SK-N-SH treated with all-trans-retinoic acid at 6 μM for 48 hours (cell line): ENCODE results near the gene MAP3K20.

Source experiments
- ATAC-seq: fragments of 200-7000 bp; cut with Tn5 transposase; 3 replicates; pipeline ENCODE4 v1.9.1; 2020; ENCODE audit warnings: mild to moderate bottlenecking, moderate library complexity
- ARNTL ChIP-seq: fragments of 450-650 bp; formaldehyde crosslinking; IDR thresholded peaks from 2 replicates; pipeline ENCODE4 v1.5.0; 2020; ENCODE audit warnings: low read depth, mild to moderate bottlenecking, moderate library complexity, borderline replicate concordance
- BACH2 ChIP-seq: fragments of 250-450 bp; sonication (Bioruptor Pico); IDR thresholded peaks from 2 replicates; pipeline ENCODE4 v1.9.0; 2021; ENCODE audit warnings: mild to moderate bottlenecking, borderline replicate concordance
- ESRRG ChIP-seq: fragments of 250-450 bp; sonication (Bioruptor Pico); IDR thresholded peaks from 2 replicates; pipeline ENCODE4 v1.6.1; 2021; ENCODE audit warnings: mild to moderate bottlenecking
- GLIS3 ChIP-seq: fragments of 250-450 bp; sonication (Bioruptor Pico); IDR thresholded peaks from 2 replicates; pipeline ENCODE4 v1.5.0; 2020; ENCODE audit warnings: mild to moderate bottlenecking, moderate library complexity
- ISL1 ChIP-seq: fragments of 250-450 bp; sonication (Bioruptor Pico); IDR thresholded peaks from 2 replicates; pipeline ENCODE4 v2.1.2; 2022; ENCODE audit warnings: mild to moderate bottlenecking, moderate library complexity
- OSR1 ChIP-seq: fragments of 250-450 bp; sonication (Bioruptor Pico); IDR thresholded peaks from 2 replicates; pipeline ENCODE4 v1.8.0; 2022; ENCODE audit warnings: moderate library complexity, mild to moderate bottlenecking, inconsistent platforms
- PPARA ChIP-seq: fragments of 250-450 bp; sonication (Bioruptor Pico); IDR thresholded peaks from 2 replicates; pipeline ENCODE4 v1.5.0; 2020; ENCODE audit warnings: mild to moderate bottlenecking, borderline replicate concordance
- RARB ChIP-seq: fragments of 250-450 bp; sonication (Bioruptor Pico); IDR thresholded peaks from 2 replicates; pipeline ENCODE4 v1.8.0; 2021; ENCODE audit warnings: mild to moderate bottlenecking, moderate library complexity
- SNAI2 ChIP-seq: fragments of 250-450 bp; sonication (Bioruptor Pico); IDR thresholded peaks from 2 replicates; pipeline ENCODE4 v1.5.0; 2020; ENCODE audit warnings: mild to moderate bottlenecking, moderate library complexity
- TCF4 ChIP-seq: fragments of 250-450 bp; sonication (Bioruptor Pico); IDR thresholded peaks from 2 replicates; pipeline ENCODE4 v1.8.0; 2021; ENCODE audit warnings: mild to moderate bottlenecking, moderate library complexity, borderline replicate concordance
- TOX ChIP-seq: fragments of 250-450 bp; sonication (Bioruptor Pico); IDR thresholded peaks from 2 replicates; pipeline ENCODE4 v1.8.0; 2021; ENCODE audit warnings: mild to moderate bottlenecking, moderate library complexity, borderline replicate concordance
- ZC3H10 ChIP-seq: fragments of 250-450 bp; sonication (Bioruptor Pico); IDR thresholded peaks from 2 replicates; pipeline ENCODE4 v1.5.1; 2021; ENCODE audit warnings: mild to moderate bottlenecking, moderate library complexity
- ZFP3 ChIP-seq: fragments of 250-450 bp; sonication (Bioruptor Pico); IDR thresholded peaks from 2 replicates; pipeline ENCODE4 v1.5.0; 2020; ENCODE audit warnings: mild to moderate bottlenecking, moderate library complexity
- ZFP30 ChIP-seq: fragments of 450-650 bp; formaldehyde crosslinking; IDR thresholded peaks from 2 replicates; pipeline ENCODE4 v1.5.0; 2022; ENCODE audit warnings: mild to moderate bottlenecking, moderate library complexity
- ZNF565 ChIP-seq: fragments of 450-650 bp; formaldehyde crosslinking; conservative IDR thresholded peaks from 2 replicates; pipeline ENCODE4 v1.5.0; 2020; ENCODE audit warnings: low read depth, mild to moderate bottlenecking, moderate library complexity
- ZNF70 ChIP-seq: fragments of 450-650 bp; formaldehyde crosslinking; IDR thresholded peaks from 2 replicates; pipeline ENCODE4 v1.5.0; 2020; ENCODE audit warnings: mild to moderate bottlenecking, moderate library complexity
- ZNF8 ChIP-seq: fragments of 450-650 bp; formaldehyde crosslinking; IDR thresholded peaks from 2 replicates; pipeline ENCODE4 v1.5.0; 2020; ENCODE audit warnings: mild to moderate bottlenecking, moderate library complexity
- TF ChIP-seq, protein P1 (sequence below): fragments of 250-450 bp; sonication (Bioruptor Pico); IDR thresholded peaks from 2 replicates; pipeline ENCODE4 v1.5.1; 2021; ENCODE audit warnings: mild to moderate bottlenecking, moderate library complexity
- TF ChIP-seq, protein P2 (sequence below): fragments of 250-450 bp; sonication (Bioruptor Pico); IDR thresholded peaks from 2 replicates; pipeline ENCODE4 v1.5.1; 2020; ENCODE audit warnings: low read depth, mild to moderate bottlenecking, moderate library complexity
- TF ChIP-seq, protein P3 (sequence below): fragments of 250-450 bp; sonication (Bioruptor Pico); IDR thresholded peaks from 2 replicates; pipeline ENCODE4 v1.5.0; 2020; ENCODE audit warnings: mild to moderate bottlenecking, moderate library complexity
- TF ChIP-seq, protein P4 (sequence below): fragments of 250-450 bp; sonication (Bioruptor Pico); IDR thresholded peaks from 2 replicates; pipeline ENCODE4 v1.8.0; 2020; ENCODE audit warnings: mild to moderate bottlenecking, moderate library complexity, borderline replicate concordance

The MAP3K20 gene

DNA sequence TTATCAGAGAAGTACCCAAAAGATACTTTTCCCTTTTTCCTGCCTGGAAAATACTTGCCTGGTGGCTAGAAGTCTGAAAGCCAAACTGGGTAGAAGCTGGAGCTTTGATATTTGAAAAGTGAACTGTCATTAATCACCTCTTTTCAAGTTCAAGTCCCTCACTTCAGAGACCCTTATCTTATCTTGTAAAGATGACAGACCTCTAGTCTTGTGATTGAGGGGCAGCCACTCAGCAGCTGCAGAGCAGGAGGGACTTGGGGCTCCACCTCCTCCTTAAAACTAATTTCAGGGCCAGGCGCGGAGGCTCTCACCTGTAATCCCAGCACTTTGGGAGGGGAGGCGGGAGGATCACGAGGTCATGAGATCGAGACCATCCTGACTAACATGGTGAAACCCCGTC is 214.9 kb downstream of the MAP3K20 start:
- ATAC-seq: no peak
- TF ChIP-seq, protein P1, sequence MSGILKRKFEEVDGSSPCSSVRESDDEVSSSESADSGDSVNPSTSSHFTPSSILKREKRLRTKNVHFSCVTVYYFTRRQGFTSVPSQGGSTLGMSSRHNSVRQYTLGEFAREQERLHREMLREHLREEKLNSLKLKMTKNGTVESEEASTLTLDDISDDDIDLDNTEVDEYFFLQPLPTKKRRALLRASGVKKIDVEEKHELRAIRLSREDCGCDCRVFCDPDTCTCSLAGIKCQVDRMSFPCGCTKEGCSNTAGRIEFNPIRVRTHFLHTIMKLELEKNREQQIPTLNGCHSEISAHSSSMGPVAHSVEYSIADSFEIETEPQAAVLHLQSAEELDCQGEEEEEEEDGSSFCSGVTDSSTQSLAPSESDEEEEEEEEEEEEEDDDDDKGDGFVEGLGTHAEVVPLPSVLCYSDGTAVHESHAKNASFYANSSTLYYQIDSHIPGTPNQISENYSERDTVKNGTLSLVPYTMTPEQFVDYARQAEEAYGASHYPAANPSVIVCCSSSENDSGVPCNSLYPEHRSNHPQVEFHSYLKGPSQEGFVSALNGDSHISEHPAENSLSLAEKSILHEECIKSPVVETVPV: no peak
- TF ChIP-seq BACH2 (CRISPR knock-in tag) (no peak), ISL1 (CRISPR knock-in tag) (no peak), SNAI2 (no peak), ZNF8 (CRISPR knock-in tag) (no peak), ZC3H10 (no peak), ZNF70 (CRISPR knock-in tag) (no peak), ZNF565 (no peak)
- TF ChIP-seq, protein P2, sequence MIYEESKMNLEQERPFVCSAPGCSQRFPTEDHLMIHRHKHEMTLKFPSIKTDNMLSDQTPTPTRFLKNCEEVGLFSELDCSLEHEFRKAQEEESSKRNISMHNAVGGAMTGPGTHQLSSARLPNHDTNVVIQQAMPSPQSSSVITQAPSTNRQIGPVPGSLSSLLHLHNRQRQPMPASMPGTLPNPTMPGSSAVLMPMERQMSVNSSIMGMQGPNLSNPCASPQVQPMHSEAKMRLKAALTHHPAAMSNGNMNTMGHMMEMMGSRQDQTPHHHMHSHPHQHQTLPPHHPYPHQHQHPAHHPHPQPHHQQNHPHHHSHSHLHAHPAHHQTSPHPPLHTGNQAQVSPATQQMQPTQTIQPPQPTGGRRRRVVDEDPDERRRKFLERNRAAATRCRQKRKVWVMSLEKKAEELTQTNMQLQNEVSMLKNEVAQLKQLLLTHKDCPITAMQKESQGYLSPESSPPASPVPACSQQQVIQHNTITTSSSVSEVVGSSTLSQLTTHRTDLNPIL (CRISPR knock-in tag): no peak
- TF ChIP-seq, protein P3, sequence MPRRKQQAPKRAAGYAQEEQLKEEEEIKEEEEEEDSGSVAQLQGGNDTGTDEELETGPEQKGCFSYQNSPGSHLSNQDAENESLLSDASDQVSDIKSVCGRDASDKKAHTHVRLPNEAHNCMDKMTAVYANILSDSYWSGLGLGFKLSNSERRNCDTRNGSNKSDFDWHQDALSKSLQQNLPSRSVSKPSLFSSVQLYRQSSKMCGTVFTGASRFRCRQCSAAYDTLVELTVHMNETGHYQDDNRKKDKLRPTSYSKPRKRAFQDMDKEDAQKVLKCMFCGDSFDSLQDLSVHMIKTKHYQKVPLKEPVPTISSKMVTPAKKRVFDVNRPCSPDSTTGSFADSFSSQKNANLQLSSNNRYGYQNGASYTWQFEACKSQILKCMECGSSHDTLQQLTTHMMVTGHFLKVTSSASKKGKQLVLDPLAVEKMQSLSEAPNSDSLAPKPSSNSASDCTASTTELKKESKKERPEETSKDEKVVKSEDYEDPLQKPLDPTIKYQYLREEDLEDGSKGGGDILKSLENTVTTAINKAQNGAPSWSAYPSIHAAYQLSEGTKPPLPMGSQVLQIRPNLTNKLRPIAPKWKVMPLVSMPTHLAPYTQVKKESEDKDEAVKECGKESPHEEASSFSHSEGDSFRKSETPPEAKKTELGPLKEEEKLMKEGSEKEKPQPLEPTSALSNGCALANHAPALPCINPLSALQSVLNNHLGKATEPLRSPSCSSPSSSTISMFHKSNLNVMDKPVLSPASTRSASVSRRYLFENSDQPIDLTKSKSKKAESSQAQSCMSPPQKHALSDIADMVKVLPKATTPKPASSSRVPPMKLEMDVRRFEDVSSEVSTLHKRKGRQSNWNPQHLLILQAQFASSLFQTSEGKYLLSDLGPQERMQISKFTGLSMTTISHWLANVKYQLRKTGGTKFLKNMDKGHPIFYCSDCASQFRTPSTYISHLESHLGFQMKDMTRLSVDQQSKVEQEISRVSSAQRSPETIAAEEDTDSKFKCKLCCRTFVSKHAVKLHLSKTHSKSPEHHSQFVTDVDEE (CRISPR knock-in tag): no peak

DNA sequence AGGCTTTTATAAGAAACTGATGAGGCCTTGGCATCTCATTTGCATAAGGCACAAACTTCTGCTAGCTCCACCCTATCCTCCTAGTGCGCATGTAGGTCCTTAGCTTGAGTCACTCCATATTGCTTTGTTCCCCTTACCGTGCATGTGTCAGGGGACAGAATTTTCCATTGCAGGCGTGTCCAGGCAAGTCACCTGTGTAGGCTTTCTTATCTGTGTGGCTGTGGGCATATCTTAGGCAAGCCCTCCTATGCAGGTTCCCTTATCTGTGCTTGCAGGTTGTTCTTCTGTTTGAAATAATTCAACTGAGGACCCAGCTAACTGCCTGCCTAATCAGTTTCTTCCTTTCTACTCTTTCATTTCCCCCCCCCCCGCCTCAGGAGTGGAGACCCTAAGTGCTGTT is 215.8 kb downstream of the MAP3K20 start:
- TF ChIP-seq OSR1 (CRISPR knock-in tag): no peak
- no peak for TF ChIP-seq PPARA
- TF ChIP-seq, protein P3 (CRISPR knock-in tag): no peak
- no peak for TF ChIP-seq TCF4
- TF ChIP-seq BACH2 (CRISPR knock-in tag): no peak
- TF ChIP-seq, protein P2 (CRISPR knock-in tag): no peak
- no peak for TF ChIP-seq ZFP30
- no peak for TF ChIP-seq GLIS3 (CRISPR knock-in tag)
- no peak for TF ChIP-seq TOX
- TF ChIP-seq ZNF565: no peak
- TF ChIP-seq, protein P1: no peak
- no peak for TF ChIP-seq ZNF70 (CRISPR knock-in tag)
- TF ChIP-seq ZC3H10: no peak
- ATAC-seq: no peak

DNA sequence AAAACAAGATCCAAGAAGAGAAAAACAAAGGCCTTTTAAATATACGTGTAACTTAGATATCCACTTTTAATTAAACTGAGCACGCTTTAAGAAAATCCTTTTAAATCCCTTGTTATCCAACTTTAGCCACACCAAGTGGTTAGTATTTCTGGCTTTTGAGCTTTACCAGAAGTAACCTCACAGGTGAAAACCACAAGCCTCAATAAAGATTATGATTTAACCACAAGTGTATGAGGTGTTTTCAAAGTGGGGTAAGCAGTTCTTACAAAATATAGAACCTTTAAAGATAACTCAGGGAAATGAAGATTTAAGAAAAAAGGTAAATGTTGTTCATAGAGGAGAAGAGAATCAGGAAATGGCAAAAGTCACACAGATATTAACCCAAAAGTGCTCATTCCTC is 220.6 kb downstream of the MAP3K20 start:
- no peak for ATAC-seq
- no peak for TF ChIP-seq ZFP3
- TF ChIP-seq, protein P4, sequence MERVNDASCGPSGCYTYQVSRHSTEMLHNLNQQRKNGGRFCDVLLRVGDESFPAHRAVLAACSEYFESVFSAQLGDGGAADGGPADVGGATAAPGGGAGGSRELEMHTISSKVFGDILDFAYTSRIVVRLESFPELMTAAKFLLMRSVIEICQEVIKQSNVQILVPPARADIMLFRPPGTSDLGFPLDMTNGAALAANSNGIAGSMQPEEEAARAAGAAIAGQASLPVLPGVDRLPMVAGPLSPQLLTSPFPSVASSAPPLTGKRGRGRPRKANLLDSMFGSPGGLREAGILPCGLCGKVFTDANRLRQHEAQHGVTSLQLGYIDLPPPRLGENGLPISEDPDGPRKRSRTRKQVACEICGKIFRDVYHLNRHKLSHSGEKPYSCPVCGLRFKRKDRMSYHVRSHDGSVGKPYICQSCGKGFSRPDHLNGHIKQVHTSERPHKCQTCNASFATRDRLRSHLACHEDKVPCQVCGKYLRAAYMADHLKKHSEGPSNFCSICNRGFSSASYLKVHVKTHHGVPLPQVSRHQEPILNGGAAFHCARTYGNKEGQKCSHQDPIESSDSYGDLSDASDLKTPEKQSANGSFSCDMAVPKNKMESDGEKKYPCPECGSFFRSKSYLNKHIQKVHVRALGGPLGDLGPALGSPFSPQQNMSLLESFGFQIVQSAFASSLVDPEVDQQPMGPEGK: no peak
- no peak for TF ChIP-seq ARNTL (CRISPR knock-in tag)
- TF ChIP-seq, protein P3 (CRISPR knock-in tag): no peak
- TF ChIP-seq ISL1 (CRISPR knock-in tag): no peak
- no peak for TF ChIP-seq ZNF70 (CRISPR knock-in tag)
- no peak for TF ChIP-seq TOX
- TF ChIP-seq ESRRG (CRISPR knock-in tag): no peak
- no peak for TF ChIP-seq BACH2 (CRISPR knock-in tag)
- TF ChIP-seq RARB: no peak
